Calu3 (cell line): ENCODE data around the gene LHFPL3. TPM values are rescaled to one million over a fixed set of nuclear protein-coding genes. Genes with fewer than 3 reads are reported as not detected.
"Not testable (repeated sequence)": the region's sequence is repeated elsewhere in the genome, so short reads cannot be mapped to it uniquely, and the experiment has no call there.

Experiments
- BruUV-seq: library from RNA; stranded (reverse); fragments of 400-500 nt; replicated peaks from 2 replicates; lab custom pipeline; 2021; lab: Mats Ljungman, UMichigan
- CTCF ChIA-PET: fragments of 300-600 bp; sonication (Branson Sonifier 250); formaldehyde crosslinking; loops from one replicate; lab custom pipeline; 2022; ENCODE audit warnings: antibody characterized with exemption; lab: Charles Lee
- DNase-seq: peaks from one replicate; pipeline ENCODE4 v3.0.0; 2022
- H3K27ac Mint-ChIP-seq: one replicate; pipeline ENCODE4 v1.8.0; 2022; ENCODE audit warnings: mixed read lengths; ENCODE audit not compliant: unreplicated experiment
- H3K27me3 Mint-ChIP-seq: one replicate; pipeline ENCODE4 v1.8.0; 2022; ENCODE audit warnings: mixed read lengths; ENCODE audit not compliant: unreplicated experiment
- H3K36me3 Mint-ChIP-seq: one replicate; pipeline ENCODE4 v1.8.0; 2022; ENCODE audit warnings: mild to moderate bottlenecking, moderate library complexity, mixed read lengths; ENCODE audit not compliant: insufficient read depth, unreplicated experiment
- H3K4me1 Mint-ChIP-seq: one replicate; pipeline ENCODE4 v1.8.0; 2022; ENCODE audit warnings: mild to moderate bottlenecking, low read depth, mixed read lengths; ENCODE audit not compliant: unreplicated experiment
- H3K4me3 Mint-ChIP-seq: one replicate; pipeline ENCODE4 v1.8.0; 2022; ENCODE audit warnings: mild to moderate bottlenecking, low read depth, moderate library complexity, mixed read lengths; ENCODE audit not compliant: unreplicated experiment
- H3K9me3 Mint-ChIP-seq: one replicate; pipeline ENCODE4 v1.8.0; 2022; ENCODE audit warnings: low read depth, mixed read lengths; ENCODE audit not compliant: unreplicated experiment
- CTCF ChIP-seq: fragments of 200-600 bp; IDR thresholded peaks from one replicate; pipeline ENCODE4 v1.8.0; 2022; ENCODE audit warnings: antibody characterized with exemption; ENCODE audit not compliant: unreplicated experiment
- intact Hi-C: fragments of 100-400 bp; cut with micrococcal nuclease; formaldehyde crosslinking; loops from one replicate; pipeline ENCODE4 v1.10.0; 2022; ENCODE audit not compliant: unreplicated experiment
- total RNA-seq: library from RNA; stranded (reverse); gene quantifications from 2 replicates; pipeline ENCODE4 v1.2.3, GENCODE V29; 2022

Gene LHFPL3
- total RNA-seq, 1 experiment from 2014 or later = not detected

- Mint-ChIP-seq H3K27ac (no peak overlapping the region), H3K4me3 (no peak overlapping the region), H3K4me1 (no peaks in the 10 kb centered on the region), H3K27me3 (peaks cover 27% of the 10 kb centered on the region), H3K36me3 (no peaks in the 10 kb centered on the region), H3K9me3 (no peaks in the 10 kb centered on the region)
- intact Hi-C loops = no loop called here
- BruUV-seq = no TSS peak
- no peak for DNase-seq
- CTCF ChIA-PET = no interaction called here
- no peak for TF ChIP-seq CTCF
Measured at GRCh38 chr7:104694710-104695109, 366.3 kb downstream of the LHFPL3 start.

- no peak for TF ChIP-seq CTCF
- CTCF ChIA-PET = no interaction called here
- no peak for DNase-seq
- intact Hi-C loops = no loop called here
- Mint-ChIP-seq H3K36me3 (no peaks in the 10 kb centered on the region), H3K27me3 (peaks cover 36% of the 10 kb centered on the region), H3K9me3 (no peaks in the 10 kb centered on the region), H3K4me3 (no peak overlapping the region), H3K27ac (no peak overlapping the region), H3K4me1 (no peaks in the 10 kb centered on the region)
- BruUV-seq = no TSS peak
Measured at GRCh38 chr7:104695563-104695962, 367.2 kb downstream of the LHFPL3 start.

- BruUV-seq = no TSS peak
- intact Hi-C loops = no loop called here
- DNase-seq = no peak
- Mint-ChIP-seq H3K9me3 (no peaks in the 10 kb centered on the region), H3K27me3 (peaks cover 52% of the 10 kb centered on the region), H3K36me3 (no peaks in the 10 kb centered on the region), H3K27ac (no peak overlapping the region), H3K4me3 (no peak overlapping the region), H3K4me1 (no peaks in the 10 kb centered on the region)
- no peak for TF ChIP-seq CTCF
- CTCF ChIA-PET = no interaction called here
Measured at GRCh38 chr7:104700336-104700735, 371.9 kb downstream of the LHFPL3 start.

- H3K27ac Mint-ChIP-seq, H3K36me3 Mint-ChIP-seq, H3K4me3 Mint-ChIP-seq, DNase-seq, BruUV-seq, CTCF ChIA-PET, H3K9me3 Mint-ChIP-seq, intact Hi-C loops, H3K4me1 Mint-ChIP-seq, H3K27me3 Mint-ChIP-seq: not testable (repeated sequence)
Measured at GRCh38 chr7:104721027-104721426, 392.6 kb downstream of the LHFPL3 start.

GRCh38 chr7:104723001-104723400, 394.6 kb downstream of the LHFPL3 start:
- H3K4me1 Mint-ChIP-seq = no peaks in the 10 kb centered on the region
- no peak overlapping the region for H3K4me3 Mint-ChIP-seq
- no peaks in the 10 kb centered on the region for H3K27me3 Mint-ChIP-seq
- CTCF ChIA-PET = no interaction called here
- no peaks in the 10 kb centered on the region for H3K36me3 Mint-ChIP-seq
- DNase-seq = no peak
- BruUV-seq = no TSS peak
- H3K9me3 Mint-ChIP-seq = no peaks in the 10 kb centered on the region
- intact Hi-C loops = no loop called here
- H3K27ac Mint-ChIP-seq = no peak overlapping the region
- TF ChIP-seq CTCF = no peak
